Thoracic aorta (tissue), 2 donors: ENCODE data around the gene CT47A1. TPM values are rescaled to one million over a fixed set of nuclear protein-coding genes. Genes with fewer than 3 reads are reported as not detected.
"Not testable (repeated sequence)": the region's sequence is repeated elsewhere in the genome, so short reads cannot be mapped to it uniquely, and the experiment has no call there.

Experiments
- ATAC-seq: fragments of 150-250 bp; one replicate; pipeline ENCODE4 v1.8.0; 2017; ENCODE audit warnings: low read depth; ENCODE audit not compliant: insufficient number of reproducible peaks, low FRiP score
- DNase-seq: peaks from one replicate; pipeline ENCODE4 v3.0.0-alpha.2; 2020; ENCODE audit warnings: low spot score
- H3K27ac ChIP-seq, 2 donors: fragments of 200-600 bp; sonication (generic); 1 replicate in 1 of 2; 2 replicates in 1 of 2; pipeline ENCODE4 v1.5.1; 2016; ENCODE audit warnings: mild to moderate bottlenecking in 2 of 2, moderate library complexity in 2 of 2
- H3K27me3 ChIP-seq: fragments of 200-600 bp; sonication (generic); replicated peaks from 2 replicates; pipeline ENCODE4 v1.6.0; 2016; ENCODE audit warnings: mild to moderate bottlenecking; ENCODE audit not compliant: insufficient read depth
- H3K36me3 ChIP-seq: fragments of 200-600 bp; sonication (generic); one replicate; pipeline ENCODE4 v1.5.1; 2016
- H3K4me1 ChIP-seq, 2 donors: fragments of 200-600 bp; sonication (generic); 1 replicate in 1 of 2; 2 replicates in 1 of 2; pipeline versions ENCODE4 v1.5.1 to v1.6.0; 2016; ENCODE audit warnings: low read depth in 2 of 2, mild to moderate bottlenecking in 1 of 2; ENCODE audit not compliant: control insufficient read depth in 1 of 2
- H3K4me3 ChIP-seq: fragments of 200-600 bp; sonication (generic); 2 replicates; pipeline ENCODE4 v1.5.1; 2016; ENCODE audit warnings: mild to moderate bottlenecking
- H3K9me3 ChIP-seq: fragments of 200-600 bp; sonication (generic); 2 replicates; pipeline ENCODE4 v1.5.1; 2016
- CTCF ChIP-seq: fragments of 200-600 bp; sonication (generic); IDR thresholded peaks from one replicate; pipeline ENCODE4 v1.5.1; 2019; ENCODE audit warnings: antibody characterized with exemption
- total RNA-seq, 2 donors: library from RNA; depleted of rRNA; stranded (reverse); fragments of >200 nt; gene quantifications; one replicate each; pipeline versions ENCODE4 v1.1.0 to v1.2.3, GENCODE V29; 2016

The CT47A1 gene
- total RNA-seq, result not detected

GRCh38 chrX:120985660-120986059 is at the start of gene CT47A1:
Gene CT47A1, minus strand, starts transcription at chrX:120985760. Its CDS starts 231 bp downstream, at chrX:120985529.
- H3K36me3 ChIP-seq, DNase-seq, ATAC-seq, H3K27ac ChIP-seq, H3K4me3 ChIP-seq, H3K4me1 ChIP-seq, H3K9me3 ChIP-seq, H3K27me3 ChIP-seq: not testable (repeated sequence)

- Histone ChIP-seq H3K9me3 (no peaks in the 10 kb centered on the region), H3K27ac (no peak overlapping the region), H3K36me3 (no peaks in the 10 kb centered on the region), H3K27me3 (no peaks in the 10 kb centered on the region), H3K4me1 (no peaks in the 10 kb centered on the region), H3K4me3 (no peak overlapping the region)
- DNase-seq (no peak), ATAC-seq (no peak)
- no peak for TF ChIP-seq CTCF
Observed at GRCh38 chrX:121032531-121032930, 47.0 kb upstream of the CT47A1 start.

GRCh38 chrX:121030083-121030482 is 44.5 kb upstream of the CT47A1 start:
- DNase-seq (no peak), ATAC-seq (no peak)
- Histone ChIP-seq H3K36me3 (no peaks in the 10 kb centered on the region), H3K4me1 (no peaks in the 10 kb centered on the region), H3K9me3 (no peaks in the 10 kb centered on the region), H3K4me3 (no peak overlapping the region), H3K27me3 (no peaks in the 10 kb centered on the region), H3K27ac (no peak overlapping the region)
- no peak for TF ChIP-seq CTCF

- H3K4me1 ChIP-seq, result no peaks in the 10 kb centered on the region
- H3K36me3 ChIP-seq, result no peaks in the 10 kb centered on the region
- DNase-seq, result no peak
- ATAC-seq, result no peak
- H3K27me3 ChIP-seq, result no peaks in the 10 kb centered on the region
- no peak overlapping the region for H3K27ac ChIP-seq
- no peak overlapping the region for H3K4me3 ChIP-seq
- H3K9me3 ChIP-seq, result no peaks in the 10 kb centered on the region
- TF ChIP-seq CTCF, result no peak
Observed at GRCh38 chrX:121028419-121028818, 42.9 kb upstream of the CT47A1 start.

GRCh38 chrX:121014826-121015225 is 29.3 kb upstream of the CT47A1 start:
- Histone ChIP-seq H3K9me3 (no peaks in the 10 kb centered on the region), H3K4me3 (no peak overlapping the region), H3K27me3 (no peaks in the 10 kb centered on the region), H3K36me3 (no peaks in the 10 kb centered on the region), H3K27ac (no peak overlapping the region), H3K4me1 (no peaks in the 10 kb centered on the region)
- ATAC-seq (no peak), DNase-seq (no peak)
- no peak for TF ChIP-seq CTCF

GRCh38 chrX:121013897-121014455 is 28.4 kb upstream of the CT47A1 start:
- TF ChIP-seq CTCF, result no peak
- Histone ChIP-seq H3K9me3 (no peaks in the 10 kb centered on the region), H3K27me3 (no peaks in the 10 kb centered on the region), H3K36me3 (no peaks in the 10 kb centered on the region), H3K4me3 (no peak overlapping the region), H3K4me1 (no peaks in the 10 kb centered on the region), H3K27ac (no peak overlapping the region)
- DNase-seq (no peak), ATAC-seq (no peak)
